Smooth muscle cell (in vitro differentiated cells): ENCODE measurements around the gene NPHS1. TPM values are rescaled to one million over a fixed set of nuclear protein-coding genes. Genes with fewer than 3 reads are reported as not detected.

Source experiments
- DNase-seq: peaks from one replicate; lab custom pipeline; 2025; ENCODE audit not compliant: unreplicated experiment; lab: John Stamatoyannopoulos, UW
- H2AFZ ChIP-seq: fragments of 200-600 bp; sonication (generic); 2 replicates; pipeline ENCODE4 v1.6.0; 2016; ENCODE audit warnings: antibody characterized with exemption, low read depth, mild to moderate bottlenecking
- H3F3A ChIP-seq: fragments of 200-600 bp; sonication (generic); 2 replicates; pipeline ENCODE4 v1.6.0; 2017; ENCODE audit warnings: antibody characterized with exemption, low read depth
- H3K27ac ChIP-seq: fragments of 200-600 bp; sonication (generic); 2 replicates; pipeline ENCODE4 v1.5.1; 2016; ENCODE audit warnings: low read depth, mild to moderate bottlenecking
- H3K27me3 ChIP-seq: fragments of 200-600 bp; sonication (generic); 2 replicates; pipeline ENCODE4 v1.6.1; 2016; ENCODE audit warnings: low read depth, mild to moderate bottlenecking
- H3K36me3 ChIP-seq: fragments of 200-600 bp; sonication (generic); 2 replicates; pipeline ENCODE4 v1.5.1; 2016; ENCODE audit warnings: low read depth
- H3K4me1 ChIP-seq: fragments of 200-600 bp; sonication (generic); 2 replicates; pipeline ENCODE4 v1.5.1; 2016; ENCODE audit warnings: low read depth
- H3K4me2 ChIP-seq: fragments of 200-600 bp; sonication (generic); 2 replicates; pipeline ENCODE4 v1.6.0; 2016; ENCODE audit warnings: mild to moderate bottlenecking
- H3K4me3 ChIP-seq: fragments of 200-600 bp; sonication (generic); 2 replicates; pipeline ENCODE4 v1.5.1; 2016; ENCODE audit warnings: mild to moderate bottlenecking
- H3K79me2 ChIP-seq: fragments of 200-600 bp; sonication (generic); 2 replicates; pipeline ENCODE4 v1.6.0; 2016; ENCODE audit warnings: low read depth, mild to moderate bottlenecking
- H3K9ac ChIP-seq: fragments of 200-600 bp; sonication (generic); 2 replicates; pipeline ENCODE4 v1.6.0; 2016; ENCODE audit warnings: low read depth
- H3K9me3 ChIP-seq: fragments of 200-600 bp; sonication (generic); replicated peaks from 2 replicates; pipeline ENCODE4 v1.5.1; 2016; ENCODE audit warnings: low read depth
- H4K20me1 ChIP-seq: fragments of 200-600 bp; sonication (generic); 2 replicates; pipeline ENCODE4 v1.6.0; 2016; ENCODE audit warnings: low read depth
- CTCF ChIP-seq: fragments of 200-600 bp; sonication (generic); IDR thresholded peaks from 2 replicates; pipeline ENCODE4 v1.5.1; 2017; ENCODE audit warnings: borderline replicate concordance, mild to moderate bottlenecking, antibody characterized with exemption; ENCODE audit not compliant: insufficient read depth, poor library complexity, severe bottlenecking
- WGBS: methylation state at CpG from one replicate; pipeline ENCODE4 v1.1.7; 2016; ENCODE audit warnings: low lambda C conversion rate; 5-methylcytosine and 5-hydroxymethylcytosine counted together
- polyA plus RNA-seq: library from polyadenylated mRNA; unstranded; fragments of >200 nt; fragmentation: Nextera tagmentation; extraction: Ambion mirVana; gene quantifications from 2 replicates; pipeline ENCODE4 v1.2.1, GENCODE V29; 2016
- total RNA-seq: library from RNA; depleted of rRNA; stranded (reverse); fragments of >200 nt; gene quantifications from 2 replicates; pipeline ENCODE4 v1.2.3, GENCODE V29; 2014

The NPHS1 gene
- total and polyA plus RNA-seq, 2 experiments from 2014 or later = not detected

GRCh38 chr19:35792888-35793287 is 59.4 kb downstream of the NPHS1 start:
- Histone ChIP-seq H3K4me3 (no peak overlapping the region), H2AFZ (no peak overlapping the region), H3K27me3 (peaks cover 19% of the 10 kb centered on the region), H4K20me1 (no peaks in the 10 kb centered on the region), H3K79me2 (no peaks in the 10 kb centered on the region), H3F3A (no peaks in the 10 kb centered on the region), H3K9me3 (no peaks in the 10 kb centered on the region), H3K4me2 (no peak overlapping the region), H3K27ac (no peak overlapping the region), H3K36me3 (no peaks in the 10 kb centered on the region), H3K4me1 (peaks cover 2% of the 10 kb centered on the region), H3K9ac (no peak overlapping the region)
- WGBS = 91% methylated on average over 8 of the region's 8 CpGs
- no peak for DNase-seq
- no peak for TF ChIP-seq CTCF

GRCh38 chr19:35792312-35792711 is 60.0 kb downstream of the NPHS1 start:
- H3K36me3 ChIP-seq = no peaks in the 10 kb centered on the region
- no peaks in the 10 kb centered on the region for H3K9me3 ChIP-seq
- no peaks in the 10 kb centered on the region for H4K20me1 ChIP-seq
- H3K9ac ChIP-seq = no peak overlapping the region
- DNase-seq = no peak
- H3K4me1 ChIP-seq = no peaks in the 10 kb centered on the region
- H3K4me2 ChIP-seq = no peak overlapping the region
- no peak overlapping the region for H3K4me3 ChIP-seq
- no peaks in the 10 kb centered on the region for H3F3A ChIP-seq
- WGBS = 91% methylated on average over 15 of the region's 15 CpGs
- H3K79me2 ChIP-seq = no peaks in the 10 kb centered on the region
- no peak overlapping the region for H3K27ac ChIP-seq
- no peak for TF ChIP-seq CTCF
- H2AFZ ChIP-seq = no peak overlapping the region
- peaks cover 14% of the 10 kb centered on the region for H3K27me3 ChIP-seq

GRCh38 chr19:35791814-35792279 is 60.5 kb downstream of the NPHS1 start:
- no peak for DNase-seq
- no peak overlapping the region for H2AFZ ChIP-seq
- no peaks in the 10 kb centered on the region for H3K4me1 ChIP-seq
- no peaks in the 10 kb centered on the region for H3K9me3 ChIP-seq
- no peak overlapping the region for H3K4me2 ChIP-seq
- H3K36me3 ChIP-seq = no peaks in the 10 kb centered on the region
- TF ChIP-seq CTCF = no peak
- no peaks in the 10 kb centered on the region for H4K20me1 ChIP-seq
- H3F3A ChIP-seq = no peaks in the 10 kb centered on the region
- no peaks in the 10 kb centered on the region for H3K79me2 ChIP-seq
- peaks cover 10% of the 10 kb centered on the region for H3K27me3 ChIP-seq
- no peak overlapping the region for H3K4me3 ChIP-seq
- H3K27ac ChIP-seq = no peak overlapping the region
- no peak overlapping the region for H3K9ac ChIP-seq
- 96% methylated on average over 7 of the region's 9 CpGs for WGBS

GRCh38 chr19:35790981-35791813 is 61.1 kb downstream of the NPHS1 start:
- H4K20me1 ChIP-seq = no peaks in the 10 kb centered on the region
- DNase-seq = no peak
- H3F3A ChIP-seq = no peaks in the 10 kb centered on the region
- H2AFZ ChIP-seq = no peak overlapping the region
- no peak overlapping the region for H3K27ac ChIP-seq
- H3K4me2 ChIP-seq = no peak overlapping the region
- H3K27me3 ChIP-seq = peaks cover 3% of the 10 kb centered on the region
- no peaks in the 10 kb centered on the region for H3K36me3 ChIP-seq
- H3K79me2 ChIP-seq = no peaks in the 10 kb centered on the region
- no peak overlapping the region for H3K4me3 ChIP-seq
- WGBS = 78% methylated on average over 18 of the region's 20 CpGs
- H3K9me3 ChIP-seq = no peaks in the 10 kb centered on the region
- TF ChIP-seq CTCF = no peak
- no peak overlapping the region for H3K9ac ChIP-seq
- H3K4me1 ChIP-seq = no peaks in the 10 kb centered on the region
